Fibroblast of the conjunctiva (primary cell): ENCODE data around the gene PKD2L1.
A peak's percentile ranks its signal among the peaks of the same experiment; 100 is the strongest.

Source experiments
- DNase-seq: peaks from one replicate; pipeline ENCODE4 v3.0.0-alpha.2; 2010; ENCODE audit warnings: low read depth

Gene PKD2L1

GRCh38 chr10:100356067-100357017 lies 26.3 kb upstream of the PKD2L1 start:
- DNase-seq: no peak

- DNase-seq: no peak
Measured at GRCh38 chr10:100355086-100355485, 25.1 kb upstream of the PKD2L1 start.

DNA sequence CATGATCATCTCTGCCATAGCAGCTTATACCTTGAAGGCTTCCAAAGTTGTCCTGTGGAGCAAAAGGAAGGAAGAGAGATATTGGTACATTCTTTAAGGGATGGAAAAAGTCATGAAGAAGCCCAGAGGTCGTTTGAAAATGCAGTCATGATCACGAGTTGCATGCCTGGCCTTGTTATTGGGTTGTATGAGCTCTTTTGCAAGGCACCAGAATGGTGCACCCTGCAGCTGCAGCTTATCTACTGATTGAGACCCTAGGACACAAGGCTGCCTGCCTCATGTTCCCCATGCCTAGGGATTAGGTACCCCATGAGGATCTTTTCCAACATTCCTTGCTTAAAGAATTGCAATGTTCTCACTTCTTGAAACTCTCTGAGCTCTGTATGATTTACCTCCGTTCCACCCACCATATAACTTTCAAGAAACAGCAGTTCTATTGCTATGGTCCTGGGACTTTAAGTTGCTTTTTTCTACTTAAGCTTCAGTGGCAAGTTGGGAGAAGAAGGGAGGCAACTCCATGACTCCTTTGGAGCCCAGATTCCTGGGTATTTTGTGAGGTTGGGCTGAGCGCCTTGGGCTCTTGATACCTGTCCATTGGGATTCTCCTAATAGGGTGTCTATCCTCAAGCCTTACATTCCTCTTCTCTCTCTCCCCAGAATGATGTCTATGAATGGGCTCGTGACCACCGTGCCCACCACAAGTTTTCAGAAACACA lies 23.9 kb upstream of the PKD2L1 start:
- no peak for DNase-seq

DNA sequence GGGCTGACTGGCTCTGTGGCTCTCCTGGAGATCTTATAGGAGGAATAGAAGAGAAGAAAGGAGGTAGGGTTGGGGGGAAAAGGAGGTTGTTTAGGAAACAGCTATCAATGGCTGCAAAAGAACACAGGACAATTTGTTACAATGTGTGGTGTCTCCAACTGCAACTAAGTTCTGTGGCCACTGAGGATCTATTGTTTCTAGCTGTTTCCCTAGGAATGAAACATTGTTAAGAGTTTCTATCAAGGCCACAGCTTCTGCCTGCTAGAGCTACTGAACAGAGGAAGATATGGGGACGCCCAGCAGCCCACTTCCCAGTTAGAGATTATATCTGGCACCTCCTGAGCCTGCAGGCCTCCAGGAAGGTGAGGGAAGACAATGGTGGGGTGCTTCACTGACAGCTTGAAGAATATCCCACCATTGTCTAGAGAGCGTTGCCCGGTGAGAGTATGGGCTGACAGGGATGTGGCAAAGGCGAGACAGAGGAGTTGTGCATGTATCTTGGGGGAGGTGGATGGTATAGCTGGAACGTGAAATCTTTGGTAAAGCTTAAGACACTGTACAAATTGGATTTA lies 21.0 kb upstream of the PKD2L1 start:
- no peak for DNase-seq

DNA sequence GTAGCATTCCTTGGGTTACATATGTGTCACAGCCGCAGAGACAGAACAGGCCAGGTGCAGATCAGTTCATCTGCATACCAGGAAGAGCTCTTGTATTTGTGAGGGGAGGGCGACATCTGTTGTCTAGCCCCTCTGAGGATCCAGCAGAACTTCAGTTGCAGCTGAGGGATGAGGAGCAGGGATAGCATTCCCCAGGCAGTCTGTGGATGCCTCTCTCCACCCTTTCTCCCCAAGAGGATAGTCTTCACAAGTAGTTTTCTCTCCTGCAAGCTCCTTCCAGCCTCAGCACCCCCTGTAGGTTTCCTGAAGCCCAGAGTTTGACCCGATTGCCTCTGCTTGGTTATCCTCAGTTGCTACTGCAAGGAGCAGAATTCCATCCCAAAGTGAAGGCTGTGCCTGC lies 19.6 kb upstream of the PKD2L1 start:
- DNase-seq: no peak

DNA sequence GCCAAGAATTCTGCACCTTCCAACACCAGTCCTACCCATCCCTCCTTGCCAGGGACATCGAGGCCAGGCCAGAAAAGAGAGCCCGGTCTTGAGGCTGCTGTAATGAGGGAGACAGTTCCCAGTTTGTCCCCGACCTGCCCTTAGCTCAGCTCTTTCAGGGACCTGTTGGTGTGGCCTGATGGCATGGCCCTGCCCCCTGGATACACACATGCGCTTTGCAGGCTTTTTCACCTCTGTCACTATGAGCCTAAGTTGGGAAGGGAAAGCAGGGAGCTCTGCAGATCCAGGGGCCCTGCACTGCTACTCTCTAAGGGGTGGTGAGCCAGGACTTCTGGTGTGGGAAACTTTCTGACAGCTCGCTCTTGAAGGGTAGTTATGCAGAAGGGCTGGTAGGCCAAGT lies 19.1 kb upstream of the PKD2L1 start:
- no peak for DNase-seq

- DNase-seq: no peak
Measured at GRCh38 chr10:100348389-100348927, 18.4 kb upstream of the PKD2L1 start.

GRCh38 chr10:100347568-100348195 lies 17.7 kb upstream of the PKD2L1 start:
- DNase-seq: no peak

- DNase-seq: peak; percentile 92
Measured at GRCh38 chr10:100346765-100347567, 16.9 kb upstream of the PKD2L1 start, which contains the start of gene SCD. Gene SCD (plus strand): TSS chr10:100347233. CDS start chr10:100347505, 272 bp downstream.

DNA sequence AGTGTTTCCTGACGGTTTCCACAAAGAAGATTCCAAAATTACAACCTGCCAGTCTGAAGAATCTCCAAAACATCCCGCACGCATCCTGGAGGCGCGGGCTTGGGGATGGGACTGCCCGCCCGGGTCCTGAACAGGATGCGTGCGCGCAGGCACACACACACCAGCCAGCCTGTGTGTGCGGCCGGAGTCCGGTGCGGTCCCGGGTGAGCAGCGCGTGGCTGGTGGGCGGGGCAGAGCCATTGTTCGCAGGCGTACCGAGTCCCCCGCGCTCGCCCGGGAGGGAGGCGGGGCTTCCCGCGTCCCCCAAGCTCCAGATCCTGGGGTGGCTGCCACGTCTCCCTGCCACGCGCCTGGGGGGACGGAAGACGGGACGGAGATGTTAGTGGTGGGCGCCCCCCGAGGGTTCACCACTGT lies 16.3 kb upstream of the PKD2L1 start:
- peak; percentile 24 for DNase-seq

DNA sequence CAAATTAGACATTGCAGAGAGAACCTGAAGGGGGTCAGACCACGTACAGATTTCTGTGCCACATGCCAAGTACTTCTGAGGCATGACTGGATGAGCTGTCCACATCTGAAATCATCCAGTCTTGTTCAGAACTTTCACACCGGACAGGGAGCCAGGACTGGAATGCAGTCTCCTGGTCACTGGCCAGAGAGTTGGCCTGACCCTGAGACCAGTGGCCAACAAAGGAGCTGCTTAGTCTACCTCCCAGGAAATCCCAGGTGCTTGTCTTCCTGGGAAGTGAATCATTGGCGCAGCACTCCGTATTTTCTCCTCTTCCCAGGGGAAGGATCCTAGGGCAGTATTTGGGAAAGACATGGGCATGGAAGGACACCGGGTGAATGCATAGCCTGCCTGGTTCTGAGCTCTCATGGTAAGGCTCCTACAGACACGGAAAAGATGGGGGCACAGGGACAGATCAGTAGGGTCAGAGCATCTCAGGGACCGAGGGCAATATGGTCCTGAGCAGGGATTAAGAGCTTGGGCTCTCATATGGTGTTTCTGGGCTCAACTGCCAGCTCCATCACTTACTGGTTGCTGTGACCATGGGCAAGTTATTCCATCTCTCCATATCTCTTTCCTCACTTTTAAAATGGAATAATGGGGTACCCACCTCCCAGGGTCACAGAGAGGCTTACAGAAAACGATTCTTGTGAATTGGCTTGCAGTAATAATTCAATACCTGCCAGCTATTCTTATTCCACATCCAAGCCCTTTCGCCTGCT lies 15.7 kb upstream of the PKD2L1 start:
- peak; percentile 48 for DNase-seq

DNA sequence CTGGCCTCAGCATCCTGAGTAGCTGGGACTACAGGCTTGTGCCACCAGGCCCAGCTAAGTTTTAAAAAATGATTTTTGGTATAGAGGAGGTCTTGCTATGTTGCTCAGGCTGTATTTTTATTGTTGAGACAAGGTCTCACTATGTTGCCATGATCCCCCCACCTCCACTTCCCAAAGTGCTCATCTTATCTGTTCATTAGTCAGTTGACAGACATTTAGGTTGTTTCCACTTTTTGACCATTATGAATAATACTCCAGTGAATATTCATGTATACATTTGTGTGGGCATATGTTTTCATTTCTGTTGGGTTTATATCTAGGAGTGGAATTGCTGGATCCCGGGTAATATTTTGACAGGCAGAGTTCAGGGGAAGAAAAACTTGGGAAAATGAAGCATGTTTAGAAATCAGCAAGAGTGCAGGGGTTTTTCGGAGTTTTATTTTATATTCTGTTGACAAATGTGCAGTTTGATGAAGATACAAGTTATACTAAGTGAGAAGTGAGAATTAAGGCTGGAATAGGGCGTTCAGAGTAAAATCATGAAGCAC lies 14.3 kb upstream of the PKD2L1 start:
- no peak for DNase-seq

- no peak for DNase-seq
Measured at GRCh38 chr10:100342627-100342972, 12.6 kb upstream of the PKD2L1 start.

DNA sequence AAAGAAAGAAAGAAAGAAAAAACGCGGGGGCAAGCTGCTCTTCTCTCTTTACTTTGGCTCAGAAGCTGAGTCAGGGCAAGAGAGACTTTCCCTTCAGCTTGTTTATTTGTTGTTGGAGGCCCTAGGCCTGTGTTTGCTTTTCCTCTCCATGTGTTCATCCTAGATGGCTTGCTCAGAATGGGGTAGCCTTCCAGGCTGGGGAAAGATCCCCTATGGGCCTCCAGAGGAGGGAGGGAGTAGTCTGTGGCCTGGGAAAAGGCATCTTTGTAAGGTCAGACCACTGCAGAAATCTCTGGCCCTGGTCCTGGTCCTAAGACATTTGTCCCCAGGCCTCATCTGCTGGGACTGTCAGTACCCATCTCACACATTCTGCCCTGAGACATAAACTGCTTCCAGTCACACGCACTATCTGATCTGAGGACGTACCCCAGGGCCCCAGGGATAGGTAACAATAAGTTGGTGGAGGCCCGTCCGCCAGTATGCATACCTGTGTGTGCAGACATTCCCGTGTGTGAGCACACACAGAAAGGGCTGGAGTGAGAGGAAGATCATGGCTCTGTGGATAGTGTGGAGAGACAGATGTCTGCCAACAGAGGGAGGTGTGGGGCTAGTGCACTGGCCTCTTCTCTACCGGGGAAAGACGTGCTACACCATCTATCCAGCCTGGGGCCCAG lies 12.1 kb upstream of the PKD2L1 start:
- peak; percentile 39 for DNase-seq

DNA sequence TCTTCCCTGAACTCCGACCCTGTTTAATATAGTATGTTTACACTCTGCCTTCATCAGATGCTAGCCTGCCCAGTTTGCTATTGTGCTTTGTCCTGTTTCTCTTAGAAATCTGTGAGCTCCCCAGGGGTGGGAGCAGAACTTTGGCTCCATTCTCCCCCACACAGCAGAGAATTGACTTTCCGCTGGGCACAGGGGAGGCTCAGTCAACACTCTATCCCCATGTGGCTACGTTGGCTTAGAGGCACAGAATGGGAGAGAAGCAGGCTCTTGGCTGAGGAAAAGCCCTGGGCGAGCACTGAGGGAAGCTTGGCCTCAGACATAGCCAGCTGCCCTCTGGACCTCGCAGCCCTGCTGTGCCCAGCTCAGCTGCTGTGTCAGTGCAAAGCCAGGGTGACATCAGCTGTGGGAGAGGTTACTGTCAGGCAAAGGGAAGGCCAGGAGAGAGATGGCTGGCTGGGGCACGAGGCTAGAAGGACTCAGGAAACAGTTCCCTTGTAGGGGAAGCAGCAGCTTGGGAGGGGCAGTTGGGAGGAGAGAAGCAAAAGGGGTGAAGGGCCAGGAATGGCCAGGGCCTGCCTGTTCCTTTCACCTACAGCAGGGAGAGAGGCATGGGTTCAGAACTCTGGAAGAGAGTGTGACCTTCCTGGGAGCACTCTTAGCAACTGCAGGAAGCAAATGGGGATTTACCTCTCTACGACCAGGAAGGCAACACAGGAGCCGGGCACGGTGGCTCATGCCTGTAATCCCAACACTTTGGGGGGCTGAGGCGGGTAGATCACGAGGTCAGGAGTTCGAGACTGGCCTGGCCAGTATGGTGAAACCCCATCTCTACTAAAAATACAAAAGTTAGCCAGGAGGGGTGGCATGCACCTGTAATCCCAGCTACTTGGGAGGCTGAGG lies 11.2 kb upstream of the PKD2L1 start:
- no peak for DNase-seq

DNA sequence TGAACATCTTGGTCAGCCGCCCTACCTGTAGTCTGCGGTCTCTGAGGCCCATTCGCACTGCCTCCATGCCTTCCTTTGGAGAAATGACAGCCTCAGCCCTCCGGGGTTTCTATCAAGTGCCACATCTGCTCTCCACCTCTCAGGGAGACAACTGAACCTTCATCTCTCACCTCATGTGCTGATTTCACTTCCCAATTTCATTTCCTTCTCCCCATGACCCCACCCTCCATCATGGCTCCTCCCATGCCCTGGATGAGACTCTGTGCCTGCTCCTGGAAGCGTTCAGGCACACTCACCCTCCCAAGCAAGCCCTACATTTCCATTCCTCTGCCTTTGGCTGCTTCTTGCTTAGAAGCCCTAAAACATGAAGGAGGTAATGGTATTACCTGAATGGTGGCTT lies 9.2 kb upstream of the PKD2L1 start:
- no peak for DNase-seq

DNA sequence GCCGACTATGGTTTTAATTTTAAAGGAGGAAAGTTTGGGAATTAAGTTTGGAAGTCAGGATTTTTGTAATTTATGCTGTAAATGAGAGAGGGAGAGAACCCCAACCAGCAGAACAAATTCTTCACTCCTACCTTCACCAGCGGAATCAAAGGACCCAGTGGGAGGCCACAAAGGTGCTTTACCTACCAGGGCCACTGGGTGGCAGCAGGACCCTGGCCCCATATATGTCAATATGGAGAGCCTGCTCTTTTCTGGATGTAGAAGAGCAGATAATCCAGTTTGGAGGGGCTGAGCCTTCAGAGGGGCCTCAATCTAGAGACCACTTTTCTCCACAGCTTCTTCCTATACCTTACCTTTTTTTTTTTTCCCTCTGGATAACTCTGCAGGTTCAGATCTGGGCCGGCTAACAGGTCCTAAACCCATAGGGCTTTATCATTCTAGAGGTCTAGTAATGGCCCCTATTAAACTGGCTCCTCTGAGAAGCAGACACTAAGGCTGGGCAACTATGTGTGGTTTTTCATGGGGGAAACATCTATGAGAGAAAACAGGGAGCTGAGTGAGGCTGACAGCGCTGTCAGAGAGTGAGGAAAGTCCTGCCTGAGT lies 8.5 kb upstream of the PKD2L1 start:
- no peak for DNase-seq

DNA sequence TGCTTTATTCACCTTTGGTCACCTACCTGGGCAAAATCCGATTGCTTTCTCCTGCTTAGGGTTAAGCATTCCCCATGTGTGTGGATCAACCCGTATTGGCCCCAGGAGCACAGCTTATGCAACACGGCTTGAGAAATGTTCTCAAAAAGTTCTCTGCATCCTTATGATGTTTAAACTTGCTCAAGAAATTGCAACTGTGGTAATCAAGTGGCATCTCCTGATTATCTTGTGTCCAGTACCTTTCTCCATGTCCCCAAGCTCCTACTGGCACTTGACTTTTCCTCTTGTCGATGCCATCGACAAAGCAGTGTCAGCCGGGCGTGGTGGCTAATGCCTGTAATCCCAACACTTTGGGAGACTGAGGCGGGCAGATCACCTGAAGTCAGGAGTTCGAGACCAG lies 4.7 kb upstream of the PKD2L1 start:
- no peak for DNase-seq
